ENCODE data around the gene ZCCHC7. TPM values are rescaled to one million over a fixed set of nuclear protein-coding genes. Genes with fewer than 3 reads are reported as not detected.
"Not testable (repeated sequence)": the region's sequence is repeated elsewhere in the genome, so short reads cannot be mapped to it uniquely, and the experiment has no call there.

ZCCHC7 gene
- total RNA-seq, 1 experiment from 2014 or later, result 7.7 TPM

GRCh38 chr9:37152365-37152764 is 32.0 kb downstream of the ZCCHC7 start:
- no peak overlapping the region for H3K4me3 ChIP-seq
- H3K36me3 ChIP-seq, result peaks cover 3% of the 10 kb centered on the region; the same call in 1 of the 2 replicates
- no peak for DNase-seq
- H3K9me3 ChIP-seq, result no peaks in the 10 kb centered on the region
- no peaks in the 10 kb centered on the region for H3K27me3 ChIP-seq

GRCh38 chr9:37155601-37156000 is 35.2 kb downstream of the ZCCHC7 start:
- H3K9me3 ChIP-seq, result no peaks in the 10 kb centered on the region
- H3K4me3 ChIP-seq, result no peak overlapping the region

GRCh38 chr9:37156205-37156604 is 35.8 kb downstream of the ZCCHC7 start:
- no peak overlapping the region for H3K4me3 ChIP-seq
- DNase-seq, result no peak
- H3K9me3 ChIP-seq, result no peaks in the 10 kb centered on the region
- no peaks in the 10 kb centered on the region for H3K36me3 ChIP-seq
- H3K27me3 ChIP-seq, result no peaks in the 10 kb centered on the region

More at GRCh38 chr9:37155601-37156000, 35.2 kb downstream of the ZCCHC7 start:
- DNase-seq, result no peak
- Histone ChIP-seq H3K36me3 (no peaks in the 10 kb centered on the region), H3K27me3 (no peaks in the 10 kb centered on the region)

- Histone ChIP-seq H3K4me3 (no peak overlapping the region), H3K27me3 (no peaks in the 10 kb centered on the region), H3K9me3 (no peaks in the 10 kb centered on the region), H3K36me3 (no peaks in the 10 kb centered on the region)
- DNase-seq, result no peak
Measured at GRCh38 chr9:37156781-37157356, 36.5 kb downstream of the ZCCHC7 start.

GRCh38 chr9:37157726-37158377 is 37.5 kb downstream of the ZCCHC7 start:
- H3K36me3 ChIP-seq, result no peaks in the 10 kb centered on the region
- no peak for DNase-seq
- no peak overlapping the region for H3K4me3 ChIP-seq
- no peaks in the 10 kb centered on the region for H3K27me3 ChIP-seq
- no peaks in the 10 kb centered on the region for H3K9me3 ChIP-seq

GRCh38 chr9:37163299-37163698 is 42.9 kb downstream of the ZCCHC7 start:
- no peak for DNase-seq
- H3K9me3 ChIP-seq, result no peaks in the 10 kb centered on the region
- no peak overlapping the region for H3K4me3 ChIP-seq
- no peaks in the 10 kb centered on the region for H3K27me3 ChIP-seq
- no peaks in the 10 kb centered on the region for H3K36me3 ChIP-seq

- not testable (repeated sequence) for DNase-seq, H3K4me3 ChIP-seq, H3K9me3 ChIP-seq, H3K27me3 ChIP-seq, H3K36me3 ChIP-seq
Measured at GRCh38 chr9:37164335-37164734, 44.0 kb downstream of the ZCCHC7 start.

GRCh38 chr9:37165644-37166043 is 45.3 kb downstream of the ZCCHC7 start:
- H3K9me3 ChIP-seq, result no peaks in the 10 kb centered on the region
- no peaks in the 10 kb centered on the region for H3K36me3 ChIP-seq
- no peak for DNase-seq
- no peak overlapping the region for H3K4me3 ChIP-seq
- no peaks in the 10 kb centered on the region for H3K27me3 ChIP-seq

GRCh38 chr9:37167456-37168047 is 47.2 kb downstream of the ZCCHC7 start:
- Histone ChIP-seq H3K36me3 (no peaks in the 10 kb centered on the region), H3K27me3 (no peaks in the 10 kb centered on the region), H3K4me3 (no peak overlapping the region), H3K9me3 (no peaks in the 10 kb centered on the region)
- no peak for DNase-seq

GRCh38 chr9:37172557-37172956 is 52.2 kb downstream of the ZCCHC7 start:
- no peaks in the 10 kb centered on the region for H3K27me3 ChIP-seq
- H3K4me3 ChIP-seq, result no peak overlapping the region
- H3K9me3 ChIP-seq, result no peaks in the 10 kb centered on the region
- no peak for DNase-seq
- H3K36me3 ChIP-seq, result no peaks in the 10 kb centered on the region

- no peaks in the 10 kb centered on the region for H3K36me3 ChIP-seq
- no peaks in the 10 kb centered on the region for H3K27me3 ChIP-seq
- H3K4me3 ChIP-seq, result no peak overlapping the region
- no peaks in the 10 kb centered on the region for H3K9me3 ChIP-seq
- no peak for DNase-seq
Measured at GRCh38 chr9:37174247-37174646, 53.9 kb downstream of the ZCCHC7 start.

GRCh38 chr9:37178742-37179141 is 58.4 kb downstream of the ZCCHC7 start:
- Histone ChIP-seq H3K27me3 (no peaks in the 10 kb centered on the region), H3K9me3 (no peaks in the 10 kb centered on the region), H3K36me3 (no peaks in the 10 kb centered on the region; the same call in 1 of the 2 replicates), H3K4me3 (no peak overlapping the region)
- no peak for DNase-seq

GRCh38 chr9:37179576-37179975 is 59.2 kb downstream of the ZCCHC7 start:
- no peaks in the 10 kb centered on the region for H3K27me3 ChIP-seq
- H3K4me3 ChIP-seq, result no peak overlapping the region
- no peak for DNase-seq
- H3K9me3 ChIP-seq, result no peaks in the 10 kb centered on the region
- no peaks in the 10 kb centered on the region; the same call in 1 of the 2 replicates for H3K36me3 ChIP-seq

- H3K36me3 ChIP-seq, result no peaks in the 10 kb centered on the region; the same call in 1 of the 2 replicates
- no peak overlapping the region for H3K4me3 ChIP-seq
- no peak for DNase-seq
- H3K27me3 ChIP-seq, result no peaks in the 10 kb centered on the region
- H3K9me3 ChIP-seq, result no peaks in the 10 kb centered on the region
Measured at GRCh38 chr9:37180138-37180537, 59.8 kb downstream of the ZCCHC7 start.

- no peak overlapping the region for H3K4me3 ChIP-seq
- H3K27me3 ChIP-seq, result no peaks in the 10 kb centered on the region
- DNase-seq, result no peak
- no peaks in the 10 kb centered on the region for H3K9me3 ChIP-seq
- H3K36me3 ChIP-seq, result no peaks in the 10 kb centered on the region; the same call in 1 of the 2 replicates
Measured at GRCh38 chr9:37182718-37183117, 62.3 kb downstream of the ZCCHC7 start.

GRCh38 chr9:37184905-37185867 is 64.8 kb downstream of the ZCCHC7 start:
- H3K9me3 ChIP-seq, result no peaks in the 10 kb centered on the region
- no peak overlapping the region for H3K4me3 ChIP-seq
- no peaks in the 10 kb centered on the region for H3K27me3 ChIP-seq
- DNase-seq, result no peak
- no peaks in the 10 kb centered on the region; the same call in 1 of the 2 replicates for H3K36me3 ChIP-seq

GRCh38 chr9:37187292-37187691 is 66.9 kb downstream of the ZCCHC7 start:
- H3K27me3 ChIP-seq, result no peaks in the 10 kb centered on the region
- no peaks in the 10 kb centered on the region for H3K9me3 ChIP-seq
- DNase-seq, result no peak
- no peak overlapping the region for H3K4me3 ChIP-seq
- H3K36me3 ChIP-seq, result no peaks in the 10 kb centered on the region

Data from MG63 (cell line).